Measurements from ENCODE around the gene FAM234A.

GRCh38 chr16:280991-281659 is 46.5 kb downstream of the FAM234A start:
- no peak for TF ChIP-seq CTCF (conservative IDR thresholded peaks at IDR 0.05; ENCODE audit: low read length)
- TF ChIP-seq EZH2phosphoT487 (IDR thresholded peaks at IDR 0.05; ENCODE audit: borderline replicate concordance, low read depth, low read length) = no peak
